HepG2 (cell line): ENCODE results near the gene SERHL2. TPM values are rescaled to one million over a fixed set of nuclear protein-coding genes. Genes with fewer than 3 reads are reported as not detected.
"Not testable (repeated sequence)": the region's sequence is repeated elsewhere in the genome, so short reads cannot be mapped to it uniquely, and the experiment has no call there.

Experiments
- ATAC-seq: fragments of 200-7000 bp; cut with Tn5 transposase; 3 replicates; pipeline ENCODE4 v1.9.1; 2020; ENCODE audit warnings: mild to moderate bottlenecking, moderate library complexity
- BruUV-seq: library from RNA; stranded (reverse); fragments of 400-500 nt; replicated peaks from 2 replicates; lab custom pipeline; 2021; lab: Mats Ljungman, UMichigan
- CTCF ChIA-PET: fragments of 300-600 bp; formaldehyde crosslinking; extraction: SDS; loops from one replicate; lab custom pipeline; 2021; ENCODE audit warnings: low total read pairs, inconsistent platforms, low intra/inter-chr PET ratio; lab: Yijun Ruan, JAX
- POLR2A ChIA-PET: fragments of 350-600 bp; sonication (Branson Sonifier 250); formaldehyde crosslinking; loops from one replicate; lab custom pipeline; 2020; ENCODE audit warnings: antibody characterized with exemption, inconsistent platforms; lab: Yijun Ruan, JAX
- DNase-seq: peaks from one replicate; pipeline ENCODE4 v3.0.0-alpha.2; 2015; ENCODE audit warnings: low spot score
- FAIRE-seq: peaks from 3 replicates; lab custom pipeline; 2011; peaks lifted over from hg19 to GRCh38; lab: Jason Lieb, UNC
- H2AFZ ChIP-seq: one replicate; pipeline ENCODE4 v1.6.1; 2011; ENCODE audit warnings: low read length, inconsistent platforms
- H3K27ac ChIP-seq: fragments of 300-600 bp; 3 replicates; pipeline ENCODE4 v1.8.0; 2011; ENCODE audit warnings: mixed run types, mild to moderate bottlenecking, mixed read lengths, low read length, inconsistent platforms; ENCODE audit not compliant: insufficient read depth; ENCODE audit errors: extremely low read length
- H3K27me3 ChIP-seq, 2 experiments: fragments of 200-600 bp in 1 of 2; 2 replicates in 1 of 2; 3 replicates in 1 of 2; pipeline versions ENCODE4 v1.6.0 to v1.8.0; 2011; ENCODE audit warnings: low read length in 2 of 2, mild to moderate bottlenecking in 2 of 2, moderate library complexity in 2 of 2, inconsistent platforms in 1 of 2; ENCODE audit not compliant: insufficient read depth in 2 of 2, control insufficient read depth in 1 of 2
- H3K36me3 ChIP-seq, 2 experiments: fragments of 200-600 bp in 1 of 2; replicated peaks in 1 of 2; 2 replicates in 1 of 2; 3 replicates in 1 of 2; pipeline versions ENCODE4 v1.5.1 to v1.8.0; 2011; ENCODE audit warnings: low read length in 2 of 2, inconsistent platforms in 1 of 2; ENCODE audit not compliant: insufficient read depth in 2 of 2, control insufficient read depth in 1 of 2
- H3K4me1 ChIP-seq: 2 replicates; pipeline ENCODE4 v1.5.1; 2012; ENCODE audit warnings: low read length, inconsistent platforms; ENCODE audit not compliant: insufficient read depth
- H3K4me2 ChIP-seq: 2 replicates; pipeline ENCODE4 v1.6.0; 2011; ENCODE audit warnings: low read depth, low read length, inconsistent platforms
- H3K4me3 ChIP-seq, 3 experiments: fragments of 200-600 bp in 1 of 3; sonication (generic), shearing (Covaris generic) in 1 of 3; replicated peaks in 1 of 3; 2 replicates each; pipeline ENCODE4 v1.5.1; 2011 to 2016; ENCODE audit warnings: low read length in 3 of 3, inconsistent platforms in 2 of 3, low read depth in 2 of 3, mild to moderate bottlenecking in 2 of 3, control low read depth in 1 of 3, mixed read lengths in 1 of 3; ENCODE audit not compliant: insufficient read depth in 1 of 3
- H3K79me2 ChIP-seq: one replicate; pipeline ENCODE4 v1.6.1; 2011; ENCODE audit warnings: low read length, inconsistent platforms; ENCODE audit not compliant: insufficient read depth
- H3K9ac ChIP-seq: 2 replicates; pipeline ENCODE4 v1.6.0; 2011; ENCODE audit warnings: mild to moderate bottlenecking, low read depth, low read length, inconsistent platforms; ENCODE audit not compliant: insufficient read depth
- H3K9me3 ChIP-seq: 2 replicates; pipeline ENCODE4 v1.5.1; 2012; ENCODE audit warnings: mild to moderate bottlenecking, low read length
- H4K20me1 ChIP-seq: 2 replicates; pipeline ENCODE4 v1.6.0; 2011; ENCODE audit warnings: inconsistent platforms, mild to moderate bottlenecking, low read length, moderate library complexity; ENCODE audit not compliant: insufficient read depth
- AGO2 ChIP-seq: fragments of 200-400 bp; formaldehyde crosslinking; optimal IDR thresholded peaks from 2 replicates; pipeline ENCODE3; 2017; ENCODE audit warnings: mild to moderate bottlenecking, low read depth, low read length, moderate library complexity
- ZBTB8A ChIP-seq: sonication (generic); formaldehyde crosslinking; IDR thresholded peaks from 2 replicates; pipeline ENCODE4 v1.4.0; 2020; ENCODE audit warnings: mild to moderate bottlenecking, low read depth, missing genetic modification reagents, borderline replicate concordance
- ZNF788 ChIP-seq: sonication (generic); formaldehyde crosslinking; IDR thresholded peaks from 2 replicates; pipeline ENCODE4 v1.5.0; 2020; ENCODE audit warnings: mild to moderate bottlenecking, missing genetic modification reagents, borderline replicate concordance
- WGBS: methylation state at CpG from one replicate; pipeline ENCODE4 v1.1.6; 2017; ENCODE audit warnings: low lambda C conversion rate; 5-methylcytosine and 5-hydroxymethylcytosine counted together
- in situ Hi-C: cut with HindIII; loops from 2 replicates; pipeline ENCODE4 v1.10.0; 2017; ENCODE audit warnings: low pct_unique_long_range_greater_than_20kb; ENCODE audit not compliant: extremely low pct_ligation_motif_present
- intact Hi-C: fragments of 100-400 bp; cut with micrococcal nuclease; formaldehyde crosslinking; loops from one replicate; pipeline ENCODE4 v1.10.0; 2022; ENCODE audit not compliant: unreplicated experiment
- polyA plus RNA-seq, 8 experiments: library from polyadenylated mRNA; depleted of rRNA in 3 of 8; stranded (reverse) in 7 of 8; unstranded in 1 of 8; fragments of >200 nt; fragmentation: Illumina TruSeq in 4 of 8; extraction: Trizol in 4 of 8; gene quantifications; 2 replicates each; pipeline versions ENCODE4 v1.2.1 to v1.2.3, GENCODE V29; 2011 to 2016; ENCODE audit warnings: low read depth in 4 of 8, missing spikeins in 1 of 8, mixed read lengths in 1 of 8; ENCODE audit not compliant: insufficient read depth in 1 of 8
- total RNA-seq, 5 experiments: library from RNA; depleted of rRNA; stranded (reverse); fragments of >200 nt; fragmentation: Illumina TruSeq; extraction: Trizol; gene quantifications; 2 replicates each; pipeline ENCODE4 v1.2.3, GENCODE V29; 2016; ENCODE audit warnings: low read depth in 1 of 5

Gene SERHL2
- total and polyA plus RNA-seq, 2 of the 13 experiments (the other 11 are each of a cell fraction or from before 2014, with no cell fraction given) = 1.0 to 1.8 TPM

- no peak for TF ChIP-seq ZNF788 (CRISPR knock-in tag)
Measured at GRCh38 chr22:42562684-42563083, 8.9 kb downstream of the SERHL2 start (continued).

GRCh38 chr22:42563943-42564342 lies 10.2 kb downstream of the SERHL2 start:
- H3K4me3 ChIP-seq, CTCF ChIA-PET, H3K79me2 ChIP-seq, intact Hi-C loops, BruUV-seq, in situ Hi-C loops, H3K27ac ChIP-seq, DNase-seq, H3K9me3 ChIP-seq, H3K27me3 ChIP-seq, H3K9ac ChIP-seq, H2AFZ ChIP-seq, H4K20me1 ChIP-seq, H3K36me3 ChIP-seq, FAIRE-seq, ATAC-seq, H3K4me2 ChIP-seq: not testable (repeated sequence)
- POLR2A ChIA-PET = interaction anchor here (2.7 kb wide), 1 partner anchor 10 kb away, joined by 13 read pairs; the partner anchor contains the start of gene SERHL2
- 89% methylated on average over 3 of the region's 3 CpGs for WGBS
- peaks cover 33% of the 10 kb centered on the region for H3K4me1 ChIP-seq

DNA sequence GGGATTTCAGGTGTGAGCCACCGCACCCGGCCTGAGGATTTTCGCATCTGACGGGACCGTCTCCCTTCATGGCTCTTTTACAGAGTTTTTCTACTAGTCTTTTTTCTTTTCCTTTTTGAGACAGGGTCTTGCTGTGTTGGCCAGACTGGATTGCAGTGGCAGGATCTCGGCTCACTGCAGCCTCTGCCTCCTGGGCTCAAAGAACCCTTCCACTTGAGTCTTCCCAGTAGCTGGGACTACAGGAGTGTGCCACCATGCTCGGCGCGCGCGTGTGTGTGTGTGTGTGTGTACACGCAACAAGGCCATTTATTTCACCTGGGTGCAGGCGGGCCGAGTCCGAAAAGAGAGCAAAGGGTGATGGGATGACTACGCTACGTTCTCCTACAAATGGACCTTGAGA lies 10.9 kb downstream of the SERHL2 start:
- ATAC-seq (no peak), FAIRE-seq (no peak)
- POLR2A ChIA-PET = no interaction called here

More for the DNA sequence above, 10.9 kb downstream of the SERHL2 start:
- CTCF ChIA-PET = no interaction called here
- no peak overlapping the region for H3K4me2 ChIP-seq
- no TSS peak for BruUV-seq
- H2AFZ ChIP-seq = no peak overlapping the region
- in situ Hi-C loops = no loop called here
- no peak overlapping the region for H3K27ac ChIP-seq
- WGBS = 96% methylated on average over 17 of the region's 17 CpGs
- no peaks in the 10 kb centered on the region for H4K20me1 ChIP-seq
- DNase-seq = no peak
- intact Hi-C loops = no loop called here
- peak; percentile 16 for TF ChIP-seq AGO2
- TF ChIP-seq ZBTB8A (CRISPR knock-in tag) = no peak
- no peak overlapping the region for H3K4me3 ChIP-seq
- H3K79me2 ChIP-seq = no peaks in the 10 kb centered on the region
- H3K36me3 ChIP-seq = no peaks in the 10 kb centered on the region
- peaks cover 33% of the 10 kb centered on the region for H3K4me1 ChIP-seq
- H3K9me3 ChIP-seq = no peaks in the 10 kb centered on the region
- H3K9ac ChIP-seq = no peak overlapping the region
- no peaks in the 10 kb centered on the region for H3K27me3 ChIP-seq
